Trophoblast cell (in vitro differentiated cells and primary cell): ENCODE data around the gene SPIN1.

ENCODE experiments used
- DNase-seq, 2 donors: peaks; one replicate each; pipeline ENCODE4 v3.0.0-alpha.2; 2016
- H2AFZ ChIP-seq: 2 replicates; pipeline ENCODE4 v1.6.1; 2013; ENCODE audit warnings: low read length, moderate library complexity, mild to moderate bottlenecking; ENCODE audit not compliant: insufficient read depth, poor library complexity
- H2AK5ac ChIP-seq: 2 replicates; pipeline ENCODE4 v1.6.1; 2013; ENCODE audit warnings: mild to moderate bottlenecking, low read length
- H2BK120ac ChIP-seq: 2 replicates; pipeline ENCODE4 v1.6.1; 2013; ENCODE audit warnings: low read length, mild to moderate bottlenecking, moderate library complexity; ENCODE audit not compliant: insufficient read depth, poor library complexity
- H2BK12ac ChIP-seq: 2 replicates; pipeline ENCODE4 v1.6.1; 2013; ENCODE audit warnings: mild to moderate bottlenecking, low read length, moderate library complexity
- H2BK5ac ChIP-seq: 2 replicates; pipeline ENCODE4 v1.6.1; 2013; ENCODE audit warnings: low read length, low read depth, moderate library complexity, mild to moderate bottlenecking; ENCODE audit not compliant: poor library complexity
- H3K14ac ChIP-seq: 2 replicates; pipeline ENCODE4 v1.6.1; 2013; ENCODE audit warnings: mild to moderate bottlenecking, low read length
- H3K18ac ChIP-seq: 2 replicates; pipeline ENCODE4 v1.6.1; 2013; ENCODE audit warnings: mild to moderate bottlenecking, low read length
- H3K23ac ChIP-seq: 2 replicates; pipeline ENCODE4 v1.6.1; 2013; ENCODE audit warnings: low read length
- H3K27ac ChIP-seq: 2 replicates; pipeline ENCODE4 v1.5.1; 2013; ENCODE audit warnings: low read depth, mild to moderate bottlenecking, inconsistent platforms, low read length, moderate library complexity
- H3K27me3 ChIP-seq: 2 replicates; pipeline ENCODE4 v1.6.1; 2013; ENCODE audit warnings: inconsistent platforms, mild to moderate bottlenecking, low read length, moderate library complexity; ENCODE audit not compliant: insufficient read depth
- H3K36me3 ChIP-seq, 2 experiments: 1 replicate in 1 of 2; 2 replicates in 1 of 2; pipeline ENCODE4 v1.6.1; 2013; ENCODE audit warnings: low read length in 2 of 2, mild to moderate bottlenecking in 2 of 2, moderate library complexity in 1 of 2; ENCODE audit not compliant: insufficient read depth in 2 of 2, control insufficient read depth in 1 of 2
- H3K4ac ChIP-seq: 2 replicates; pipeline ENCODE4 v1.6.1; 2013; ENCODE audit warnings: low read depth, mild to moderate bottlenecking, low read length, moderate library complexity
- H3K4me1 ChIP-seq, 2 experiments: 1 replicate in 1 of 2; 2 replicates in 1 of 2; pipeline ENCODE4 v1.6.1; 2013; ENCODE audit warnings: low read length in 2 of 2, mild to moderate bottlenecking in 2 of 2, moderate library complexity in 1 of 2; ENCODE audit not compliant: insufficient read depth in 2 of 2, control insufficient read depth in 1 of 2
- H3K4me2 ChIP-seq: 2 replicates; pipeline ENCODE4 v1.6.1; 2013; ENCODE audit warnings: inconsistent platforms, mild to moderate bottlenecking, low read length, moderate library complexity
- H3K4me3 ChIP-seq: 2 replicates; pipeline ENCODE4 v1.5.1; 2013; ENCODE audit warnings: mild to moderate bottlenecking, low read depth, low read length, inconsistent platforms
- H3K79me1 ChIP-seq: one replicate; pipeline ENCODE4 v1.6.1; 2013; ENCODE audit warnings: low read length
- H3K79me2 ChIP-seq: 2 replicates; pipeline ENCODE4 v1.6.1; 2013; ENCODE audit warnings: low read length, mild to moderate bottlenecking; ENCODE audit not compliant: control insufficient read depth, insufficient read depth, poor library complexity
- H3K9ac ChIP-seq: 2 replicates; pipeline ENCODE4 v1.6.1; 2013; ENCODE audit warnings: mild to moderate bottlenecking, low read length
- H3K9me3 ChIP-seq: 2 replicates; pipeline ENCODE4 v1.6.1; 2013; ENCODE audit warnings: low read depth, mild to moderate bottlenecking, control low read depth, inconsistent platforms, low read length; ENCODE audit not compliant: insufficient read depth
- H4K12ac ChIP-seq: 2 replicates; pipeline ENCODE4 v1.6.1; 2013; ENCODE audit warnings: low read depth, mild to moderate bottlenecking, low read length, moderate library complexity
- H4K8ac ChIP-seq: 2 replicates; pipeline ENCODE4 v1.6.1; 2013; ENCODE audit warnings: low read depth, mild to moderate bottlenecking, low read length, moderate library complexity
- H4K91ac ChIP-seq: one replicate; pipeline ENCODE4 v1.6.1; 2013; ENCODE audit warnings: low read depth, mild to moderate bottlenecking, low read length, moderate library complexity
- WGBS: extraction: QIAGEN DNeasy Blood & Tissue Kit; methylation state at CpG from one replicate; pipeline ENCODE4 v1.1.7; 2013; ENCODE audit warnings: missing lambda C conversion rate; ENCODE audit not compliant: insufficient read length, insufficient coverage; ENCODE audit errors: extremely low coverage; 5-methylcytosine and 5-hydroxymethylcytosine counted together

SPIN1 gene

DNA sequence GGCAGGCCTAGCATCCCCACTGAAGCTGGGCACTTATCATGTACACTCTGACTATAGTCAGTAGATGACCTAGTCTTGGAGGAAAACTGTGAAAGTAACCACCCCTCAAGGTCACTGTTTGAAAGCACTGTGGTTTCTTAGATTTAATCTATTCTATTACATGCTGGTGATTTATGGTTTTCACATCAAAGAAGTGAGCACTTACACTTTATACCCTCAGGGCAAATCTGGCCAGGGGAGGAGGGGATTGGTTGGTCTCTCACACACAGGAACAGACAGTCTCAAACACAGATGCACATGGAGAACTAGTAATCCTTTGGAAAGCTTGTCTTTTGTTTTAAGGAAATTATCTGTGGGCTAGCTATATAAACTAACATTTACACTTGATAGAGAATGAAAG lies 17.9 kb upstream of the SPIN1 start:
- Histone ChIP-seq H3K79me2 (no peaks in the 10 kb centered on the region), H3K27ac (no peak overlapping the region), H3K4me2 (no peak overlapping the region), H3K9ac (no peak overlapping the region), H3K14ac (no peak overlapping the region), H3K4me3 (no peak overlapping the region), H4K12ac (no peak overlapping the region), H3K36me3 (no peaks in the 10 kb centered on the region), H2AFZ (no peak overlapping the region), H3K4ac (no peak overlapping the region), H3K27me3 (no peaks in the 10 kb centered on the region), H2BK12ac (no peak overlapping the region), H4K91ac (no peak overlapping the region), H2BK120ac (no peak overlapping the region), H3K23ac (no peak overlapping the region), H3K4me1 (peaks cover 0 to 7% of the 10 kb centered on the region in 2 experiments), H4K8ac (no peak overlapping the region), H3K9me3 (no peaks in the 10 kb centered on the region), H3K79me1 (peaks cover 4% of the 10 kb centered on the region), H2BK5ac (no peak overlapping the region), H3K18ac (no peak overlapping the region), H2AK5ac (no peak overlapping the region)
- no peak for DNase-seq

GRCh38 chr9:88372103-88372654 lies 16.1 kb upstream of the SPIN1 start:
- Histone ChIP-seq H3K18ac (no peak overlapping the region), H3K36me3 (no peaks in the 10 kb centered on the region), H3K9ac (no peak overlapping the region), H3K4ac (no peak overlapping the region), H3K23ac (no peak overlapping the region), H3K79me1 (peaks cover 4% of the 10 kb centered on the region), H3K27ac (no peak overlapping the region), H2BK120ac (no peak overlapping the region), H4K12ac (no peak overlapping the region), H2BK5ac (no peak overlapping the region), H3K4me1 (peaks cover 0 to 7% of the 10 kb centered on the region in 2 experiments), H4K91ac (peak overlapping the region; percentile 14), H4K8ac (no peak overlapping the region), H2BK12ac (no peak overlapping the region), H2AK5ac (no peak overlapping the region), H3K79me2 (no peaks in the 10 kb centered on the region), H3K4me2 (no peak overlapping the region), H3K27me3 (no peaks in the 10 kb centered on the region), H3K14ac (no peak overlapping the region), H2AFZ (no peak overlapping the region), H3K4me3 (no peak overlapping the region), H3K9me3 (no peaks in the 10 kb centered on the region)
- DNase-seq = no peak
- no CpG with 5 or more reads among the region's 2 CpGs for WGBS

- Histone ChIP-seq H2BK12ac (no peak overlapping the region), H3K9me3 (no peaks in the 10 kb centered on the region), H4K8ac (no peak overlapping the region), H3K79me1 (peaks cover 4% of the 10 kb centered on the region), H3K79me2 (no peaks in the 10 kb centered on the region), H3K4me3 (no peak overlapping the region), H3K4me1 (peaks cover 0 to 7% of the 10 kb centered on the region in 2 experiments), H4K91ac (no peak overlapping the region), H3K9ac (no peak overlapping the region), H4K12ac (no peak overlapping the region), H3K27me3 (no peaks in the 10 kb centered on the region), H2BK120ac (no peak overlapping the region), H3K27ac (no peak overlapping the region), H3K18ac (no peak overlapping the region), H3K4me2 (peak overlapping the region; percentile 2), H3K4ac (no peak overlapping the region), H2BK5ac (no peak overlapping the region), H2AK5ac (no peak overlapping the region), H3K23ac (no peak overlapping the region), H3K14ac (no peak overlapping the region), H2AFZ (no peak overlapping the region), H3K36me3 (no peaks in the 10 kb centered on the region)
- DNase-seq = peak in 1 of 2 donors; percentile 17
- WGBS = no CpG with 5 or more reads among the region's 5 CpGs
Measured at GRCh38 chr9:88373045-88373444, 15.2 kb upstream of the SPIN1 start.

- H3K4me2 ChIP-seq = no peak overlapping the region
- no peaks in the 10 kb centered on the region for H3K4me1 ChIP-seq
- no peak overlapping the region for H3K4me3 ChIP-seq
- H3K9me3 ChIP-seq = no peaks in the 10 kb centered on the region
- H2AFZ ChIP-seq = no peak overlapping the region
- H3K79me1 ChIP-seq = no peaks in the 10 kb centered on the region
- no peak overlapping the region for H2BK120ac ChIP-seq
- no peaks in the 10 kb centered on the region for H3K79me2 ChIP-seq
- H3K4ac ChIP-seq = no peak overlapping the region
- H3K14ac ChIP-seq = no peak overlapping the region
- no peaks in the 10 kb centered on the region for H3K36me3 ChIP-seq
- no peak overlapping the region for H3K23ac ChIP-seq
- no peak overlapping the region for H2AK5ac ChIP-seq
- no peak overlapping the region for H2BK12ac ChIP-seq
- no peak overlapping the region for H3K9ac ChIP-seq
- no peak overlapping the region for H4K12ac ChIP-seq
- H3K27ac ChIP-seq = no peak overlapping the region
- H4K8ac ChIP-seq = no peak overlapping the region
- H2BK5ac ChIP-seq = no peak overlapping the region
- no peak overlapping the region for H3K18ac ChIP-seq
- no CpG with 5 or more reads among the region's 2 CpGs for WGBS
- no peak overlapping the region for H4K91ac ChIP-seq
- no peaks in the 10 kb centered on the region for H3K27me3 ChIP-seq
- no peak for DNase-seq
Measured at GRCh38 chr9:88378317-88378716, 9.9 kb upstream of the SPIN1 start.
